Erythroblast (primary cell): ENCODE data around the gene EMP2.

Experiments used
- GATA1 ChIP-seq: IDR thresholded peaks from 2 replicates; pipeline ENCODE4 v1.6.1; 2011; ENCODE audit warnings: low read depth, mild to moderate bottlenecking, control low read depth, low read length, moderate library complexity
- POLR2A ChIP-seq: IDR thresholded peaks from 2 replicates; pipeline ENCODE4 v1.6.1; 2011; ENCODE audit warnings: mild to moderate bottlenecking, low read length

DNA sequence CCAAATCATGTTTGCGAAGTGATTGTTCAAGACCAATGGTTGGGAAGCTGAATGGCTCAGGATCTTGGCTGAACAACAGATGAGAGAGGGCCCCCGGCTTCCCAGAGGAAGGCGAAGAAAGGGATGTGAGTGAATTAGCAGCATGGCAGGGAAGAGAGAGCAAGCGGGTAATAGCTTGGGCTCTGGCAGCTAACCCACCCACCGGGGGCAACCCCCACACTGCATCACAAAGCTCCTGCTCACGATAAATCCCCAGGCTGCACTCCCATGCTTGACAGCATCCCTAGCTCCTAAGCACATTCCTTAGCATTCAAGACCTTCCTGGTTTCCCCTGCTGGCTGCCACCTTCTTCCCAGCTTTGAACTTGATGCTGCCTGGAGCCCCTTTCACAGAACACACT is 26.2 kb upstream of the EMP2 start:
- TF ChIP-seq POLR2A, result no peak
- TF ChIP-seq GATA1, result no peak
